Stomach (tissue), 9 donors: ENCODE data around the gene PTPRJ. TPM values are rescaled to one million over a fixed set of nuclear protein-coding genes. Genes with fewer than 3 reads are reported as not detected.

Experiments
- DNase-seq, 2 donors: peaks; one replicate each; pipeline versions ENCODE4 v3.0.0 to v3.0.0-alpha.2; 2013 to 2019
- H3K27ac ChIP-seq, 5 donors: fragments of 200-600 bp in 4 of 5; sonication (generic) in 4 of 5; one replicate each; pipeline ENCODE4 v1.5.1; 2013 to 2019; ENCODE audit warnings: mild to moderate bottlenecking in 1 of 5, moderate library complexity in 1 of 5
- H3K27me3 ChIP-seq, 3 donors: fragments of 200-600 bp; sonication (generic); one replicate each; pipeline ENCODE4 v1.5.1; 2017 to 2019; ENCODE audit warnings: mixed run types in 1 of 3
- H3K36me3 ChIP-seq, 4 donors: fragments of 200-600 bp; sonication (generic); 1 replicate in 3 of 4; 2 replicates in 1 of 4; pipeline ENCODE4 v1.5.1; 2016 to 2019
- H3K4me1 ChIP-seq, 4 donors: fragments of 200-600 bp; sonication (generic); one replicate each; pipeline ENCODE4 v1.5.1; 2016 to 2019
- H3K4me3 ChIP-seq, 4 donors: fragments of 200-600 bp; sonication (generic) in 3 of 4; one replicate each; pipeline ENCODE4 v1.5.1; 2016 to 2019; ENCODE audit warnings: mild to moderate bottlenecking in 1 of 4
- H3K9me3 ChIP-seq, 4 donors: fragments of 200-600 bp; sonication (generic); one replicate each; pipeline ENCODE4 v1.5.1; 2016 to 2019
- EP300 ChIP-seq: sonication (generic); formaldehyde crosslinking; IDR thresholded peaks from one replicate; pipeline ENCODE4 v1.6.1; 2017; ENCODE audit warnings: antibody characterized with exemption
- POLR2A ChIP-seq, 4 donors: fragments of 450-650 bp; IDR thresholded peaks; one replicate each; pipeline ENCODE4 v1.6.1; 2016; ENCODE audit warnings: antibody characterized with exemption in 4 of 4, control low read depth in 2 of 4, mild to moderate bottlenecking in 1 of 4, moderate library complexity in 1 of 4
- POLR2AphosphoS5 ChIP-seq, 3 donors: sonication (generic); formaldehyde crosslinking; IDR thresholded peaks; one replicate each; pipeline ENCODE4 v1.6.1; 2016; ENCODE audit warnings: antibody characterized with exemption in 3 of 3
- WGBS, 5 donors: extraction: QIAGEN DNeasy Blood & Tissue Kit in 3 of 5; methylation state at CpG; one replicate each; pipeline versions ENCODE4 v1.1.5 to v1.1.7; 2013 to 2018; 5-methylcytosine and 5-hydroxymethylcytosine counted together
- intact Hi-C: fragments of 100-400 bp; cut with DNase I; formaldehyde crosslinking; loops from one replicate; pipeline ENCODE4 v1.15.1; 2023; ENCODE audit warnings: low total_unique reads
- polyA plus RNA-seq, 3 donors: library from polyadenylated mRNA; stranded (reverse); fragments of 200-250 nt; gene quantifications; one replicate each; pipeline ENCODE4 v1.2.3, GENCODE V29; 2013
- total RNA-seq, 5 donors: library from RNA; depleted of rRNA; stranded (reverse); fragments of >200 nt; gene quantifications; one replicate each; pipeline versions ENCODE4 v1.1.0 to v1.2.3, GENCODE V29; 2014 to 2016
- TF ChIP-seq, protein P1 (sequence below), 7 experiments: fragments of 450-650 bp in 4 of 7; fragments of 200-600 bp in 3 of 7; sonication (generic) in 3 of 7; IDR thresholded peaks; one replicate each; pipeline ENCODE4 v1.5.1; 2016 to 2019; ENCODE audit warnings: antibody characterized with exemption in 7 of 7, control low read depth in 2 of 7, mild to moderate bottlenecking in 1 of 7
- donor health status: healthy with polysubstance abuse.
- donor health status: Bipolar disorder and iron deficiency.
- donor health status: healthy.

The PTPRJ gene
- total and polyA plus RNA-seq, 8 donors, result 2.6 to 351 (median 20.7) TPM

DNA sequence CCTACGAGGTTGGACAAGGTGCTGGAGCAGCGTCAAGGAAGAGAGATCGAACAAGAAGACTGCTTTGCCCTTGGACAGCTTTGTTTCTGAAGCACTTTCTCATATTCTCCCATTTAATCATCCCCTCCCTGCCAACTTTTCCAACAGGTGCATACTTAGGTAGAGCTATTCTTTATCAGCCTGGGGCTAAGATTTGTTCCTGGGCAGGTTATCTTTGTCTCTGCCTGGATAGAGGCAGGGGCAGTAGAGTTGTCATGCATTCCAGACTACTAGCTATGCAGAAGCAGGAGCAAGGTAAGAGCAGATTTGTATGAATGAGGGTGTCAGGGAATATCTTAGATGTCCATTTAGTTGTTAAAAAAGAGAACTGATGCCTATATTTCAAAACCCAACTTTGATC is 82.3 kb downstream of the PTPRJ start:
- H3K27ac ChIP-seq, result peak overlapping the region in 4 of 5 donors; percentile 43 to 79 (median 75)

DNA sequence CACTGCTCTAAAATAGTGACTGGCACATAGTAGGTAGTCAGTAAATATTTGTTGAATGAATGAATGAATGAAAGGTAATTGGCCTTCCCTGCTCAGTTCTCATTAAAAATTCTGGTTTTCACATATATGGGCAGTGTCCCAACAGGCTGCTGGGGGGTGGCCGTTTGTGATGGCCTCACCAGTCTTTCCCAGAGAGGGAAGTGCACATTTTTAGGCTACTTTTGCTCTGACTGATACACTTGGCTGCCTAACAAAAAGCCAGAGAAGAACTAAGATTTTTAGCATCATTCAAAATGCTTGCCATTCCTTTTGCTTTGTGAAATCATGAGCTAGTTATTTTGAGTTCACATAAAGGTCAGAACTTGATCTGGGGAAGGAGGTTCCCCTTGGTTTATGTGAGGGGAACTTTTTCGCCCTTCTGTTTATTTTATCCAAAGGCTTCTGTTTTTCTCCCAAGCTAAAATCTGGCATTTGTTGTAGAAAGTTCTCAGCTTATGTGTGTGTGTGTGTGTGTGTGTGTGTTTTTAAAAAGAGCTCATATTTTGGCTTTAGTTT is 83.1 kb downstream of the PTPRJ start:
- H3K4me1 ChIP-seq, result peaks cover 17 to 81% (median 46%) of the 10 kb centered on the region in 4 donors
- intact Hi-C loops, result no loop called here
- WGBS, 5 donors, result 7 to 29% (median 21%) methylated on average over 2 of the region's 2 CpGs
- H3K27ac ChIP-seq, result peak overlapping the region in 4 of 5 donors; percentile 58 to 79 (median 75)
- no peaks in the 10 kb centered on the region for H3K27me3 ChIP-seq
- no peaks in the 10 kb centered on the region for H3K36me3 ChIP-seq
- no peaks in the 10 kb centered on the region for H3K9me3 ChIP-seq
- TF ChIP-seq, protein P1, sequence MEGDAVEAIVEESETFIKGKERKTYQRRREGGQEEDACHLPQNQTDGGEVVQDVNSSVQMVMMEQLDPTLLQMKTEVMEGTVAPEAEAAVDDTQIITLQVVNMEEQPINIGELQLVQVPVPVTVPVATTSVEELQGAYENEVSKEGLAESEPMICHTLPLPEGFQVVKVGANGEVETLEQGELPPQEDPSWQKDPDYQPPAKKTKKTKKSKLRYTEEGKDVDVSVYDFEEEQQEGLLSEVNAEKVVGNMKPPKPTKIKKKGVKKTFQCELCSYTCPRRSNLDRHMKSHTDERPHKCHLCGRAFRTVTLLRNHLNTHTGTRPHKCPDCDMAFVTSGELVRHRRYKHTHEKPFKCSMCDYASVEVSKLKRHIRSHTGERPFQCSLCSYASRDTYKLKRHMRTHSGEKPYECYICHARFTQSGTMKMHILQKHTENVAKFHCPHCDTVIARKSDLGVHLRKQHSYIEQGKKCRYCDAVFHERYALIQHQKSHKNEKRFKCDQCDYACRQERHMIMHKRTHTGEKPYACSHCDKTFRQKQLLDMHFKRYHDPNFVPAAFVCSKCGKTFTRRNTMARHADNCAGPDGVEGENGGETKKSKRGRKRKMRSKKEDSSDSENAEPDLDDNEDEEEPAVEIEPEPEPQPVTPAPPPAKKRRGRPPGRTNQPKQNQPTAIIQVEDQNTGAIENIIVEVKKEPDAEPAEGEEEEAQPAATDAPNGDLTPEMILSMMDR (IDR thresholded peaks at IDR 0.05), result no peak
- TF ChIP-seq POLR2A (IDR thresholded peaks at IDR 0.05) (no peak), POLR2AphosphoS5 (IDR thresholded peaks at IDR 0.05) (peak in 2 of 3 donors; percentile 42 to 70), EP300 (no peak)
- H3K4me3 ChIP-seq, result no peak overlapping the region
- peak in 1 of 2 donors; percentile 89 for DNase-seq

More for the DNA sequence above, 82.3 kb downstream of the PTPRJ start:
- intact Hi-C loops, result no loop called here
- Histone ChIP-seq H3K36me3 (no peaks in the 10 kb centered on the region), H3K4me1 (peaks cover 22 to 83% (median 50%) of the 10 kb centered on the region in 4 donors), H3K9me3 (no peaks in the 10 kb centered on the region), H3K4me3 (no peak overlapping the region), H3K27me3 (no peaks in the 10 kb centered on the region)
- DNase-seq, result no peak
- WGBS, 5 donors, result 42 to 83% (median 66%) methylated on average over 3 of the region's 3 CpGs
- TF ChIP-seq POLR2AphosphoS5 (IDR thresholded peaks at IDR 0.05), result no peak
- TF ChIP-seq POLR2A (IDR thresholded peaks at IDR 0.05), result no peak
- TF ChIP-seq, protein P1 (IDR thresholded peaks at IDR 0.05), result no peak
- TF ChIP-seq EP300, result no peak

DNA sequence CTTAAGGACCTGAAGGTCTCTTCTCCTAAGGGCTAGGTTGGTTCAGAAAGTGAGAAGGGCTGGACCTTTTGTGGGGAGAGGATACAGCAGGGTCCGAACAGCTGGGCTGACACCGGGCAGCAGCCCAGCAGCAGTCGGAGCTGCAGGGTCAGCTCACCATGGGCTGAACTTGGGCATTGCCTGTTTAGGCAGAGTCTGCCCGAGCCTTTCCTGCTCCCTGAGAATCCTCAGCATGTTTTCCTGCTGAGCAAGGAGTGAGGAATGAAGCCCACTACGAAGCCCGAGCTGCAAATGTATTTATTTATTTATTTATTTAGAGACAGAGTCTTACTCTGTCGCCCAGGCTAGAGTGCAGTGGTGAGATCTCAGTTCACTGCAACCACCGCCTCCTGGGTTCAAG is 83.9 kb downstream of the PTPRJ start:
- Histone ChIP-seq H3K4me1 (peaks cover 15 to 73% (median 46%) of the 10 kb centered on the region in 4 donors), H3K9me3 (no peaks in the 10 kb centered on the region), H3K27ac (peak overlapping the region; percentile 18 to 79 (median 74)), H3K4me3 (no peak overlapping the region), H3K36me3 (peaks cover 0 to 5% (median 2%) of the 10 kb centered on the region in 4 donors), H3K27me3 (no peaks in the 10 kb centered on the region)
- 56 to 72% (median 60%) methylated on average over 5 to 8 of the region's 8 CpGs for WGBS, 5 donors
- no peak for DNase-seq
- TF ChIP-seq EP300 (no peak), POLR2A (IDR thresholded peaks at IDR 0.05) (no peak)
- TF ChIP-seq, protein P1 (IDR thresholded peaks at IDR 0.05), result no peak
- intact Hi-C loops, result no loop called here

DNA sequence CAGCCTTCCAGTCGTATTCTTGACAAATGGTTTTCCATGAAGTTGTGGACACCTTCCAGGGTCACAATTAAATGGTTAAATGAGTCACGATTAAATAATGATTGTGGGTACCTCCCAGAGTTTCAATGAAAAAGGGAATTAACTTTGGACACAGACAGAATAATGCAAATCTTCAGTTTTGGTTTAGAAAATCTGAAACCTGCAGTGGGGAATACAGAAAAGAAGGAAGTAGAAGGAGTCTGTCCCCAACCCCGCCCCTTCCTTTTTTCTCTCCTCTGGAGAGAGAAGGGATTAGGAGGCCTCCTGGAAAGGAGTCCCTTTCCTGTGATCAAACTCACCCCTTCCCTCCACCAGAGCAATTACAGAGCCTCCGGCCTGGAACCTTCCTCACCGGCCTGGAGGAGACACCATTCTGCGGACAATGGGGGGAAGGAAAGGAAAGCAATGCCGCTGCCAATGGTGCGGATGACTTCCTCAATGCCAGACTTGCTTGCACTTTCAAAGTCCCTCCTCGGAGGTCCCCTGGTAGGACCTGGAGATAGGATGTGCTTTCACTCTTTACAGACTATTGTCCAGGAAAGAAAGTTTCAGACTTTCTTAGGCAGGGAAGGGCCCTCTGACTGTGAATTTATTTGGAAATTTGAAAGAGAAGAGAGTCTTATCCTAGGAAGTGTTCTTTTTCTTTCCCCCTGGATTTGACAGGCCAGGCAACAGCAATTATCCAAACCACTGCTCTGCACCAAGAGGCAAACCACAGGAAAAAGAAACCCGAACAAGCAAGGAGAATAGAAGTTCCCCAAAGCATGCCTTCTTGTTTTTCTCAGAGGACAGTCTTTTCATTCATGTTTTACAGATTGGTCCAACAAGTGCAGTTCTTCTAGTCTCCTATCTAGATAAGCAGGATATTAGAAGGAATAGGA is 86.8 kb downstream of the PTPRJ start:
- Histone ChIP-seq H3K9me3 (no peaks in the 10 kb centered on the region), H3K27me3 (no peaks in the 10 kb centered on the region), H3K36me3 (peaks cover 0 to 12% (median 9%) of the 10 kb centered on the region in 4 donors), H3K4me1 (peaks cover 11 to 49% (median 30%) of the 10 kb centered on the region in 4 donors), H3K27ac (peak overlapping the region in 4 of 5 donors; percentile 24 to 71 (median 57)), H3K4me3 (peak overlapping the region in 1 of 4 donors; percentile 15)
- no peak for DNase-seq
- WGBS, 5 donors, result 60 to 77% (median 71%) methylated on average over 10 of the region's 10 CpGs
- intact Hi-C loops, result no loop called here
- no peak for TF ChIP-seq POLR2AphosphoS5 (IDR thresholded peaks at IDR 0.05)
- TF ChIP-seq EP300, result no peak
- TF ChIP-seq POLR2A (IDR thresholded peaks at IDR 0.05), result no peak
- TF ChIP-seq, protein P1 (IDR thresholded peaks at IDR 0.05), result no peak
